IPS-NIHi11 (cell line): ENCODE results near the gene MCRIP2.
A peak's percentile ranks its signal among the peaks of the same experiment; 100 is the strongest.
"Not testable (repeated sequence)": the region's sequence is repeated elsewhere in the genome, so short reads cannot be mapped to it uniquely, and the experiment has no call there.

Experiments used
- DNase-seq: peaks from one replicate; pipeline ENCODE4 v3.0.0; 2012; ENCODE audit warnings: mixed read lengths, low spot score

Gene MCRIP2

DNA sequence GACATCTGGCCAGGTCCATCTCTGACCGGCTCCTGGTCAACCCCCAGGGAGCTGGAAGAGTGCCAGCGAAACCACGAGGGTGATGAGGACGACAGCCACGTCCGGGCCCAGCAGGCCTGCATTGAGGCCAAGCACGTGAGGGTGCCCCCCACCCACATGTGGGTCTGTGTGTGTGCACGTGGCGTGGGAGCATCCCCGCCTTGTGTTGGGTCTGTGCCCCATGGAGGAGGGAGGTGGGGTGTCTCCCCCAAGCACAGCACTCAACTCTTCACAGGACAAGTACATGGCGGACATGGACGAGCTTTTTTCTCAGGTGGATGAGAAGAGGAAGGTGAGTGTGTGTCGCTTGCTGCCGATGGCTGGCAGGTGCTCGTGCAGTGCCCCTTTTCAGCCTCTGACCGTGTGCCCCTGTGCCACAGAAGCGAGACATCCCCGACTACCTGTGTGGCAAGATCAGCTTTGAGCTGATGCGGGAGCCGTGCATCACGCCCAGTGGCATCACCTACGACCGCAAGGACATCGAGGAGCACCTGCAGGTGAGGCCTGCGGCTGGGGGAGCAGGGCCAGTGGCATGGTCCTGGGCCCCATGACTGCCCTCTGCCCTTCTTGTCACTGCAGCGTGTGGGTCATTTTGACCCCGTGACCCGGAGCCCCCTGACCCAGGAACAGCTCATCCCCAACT lies 40.3 kb downstream of the MCRIP2 start:
- no peak for DNase-seq

- no peak for DNase-seq
Measured at GRCh38 chr16:682493-683395, 41.1 kb downstream of the MCRIP2 start.

DNA sequence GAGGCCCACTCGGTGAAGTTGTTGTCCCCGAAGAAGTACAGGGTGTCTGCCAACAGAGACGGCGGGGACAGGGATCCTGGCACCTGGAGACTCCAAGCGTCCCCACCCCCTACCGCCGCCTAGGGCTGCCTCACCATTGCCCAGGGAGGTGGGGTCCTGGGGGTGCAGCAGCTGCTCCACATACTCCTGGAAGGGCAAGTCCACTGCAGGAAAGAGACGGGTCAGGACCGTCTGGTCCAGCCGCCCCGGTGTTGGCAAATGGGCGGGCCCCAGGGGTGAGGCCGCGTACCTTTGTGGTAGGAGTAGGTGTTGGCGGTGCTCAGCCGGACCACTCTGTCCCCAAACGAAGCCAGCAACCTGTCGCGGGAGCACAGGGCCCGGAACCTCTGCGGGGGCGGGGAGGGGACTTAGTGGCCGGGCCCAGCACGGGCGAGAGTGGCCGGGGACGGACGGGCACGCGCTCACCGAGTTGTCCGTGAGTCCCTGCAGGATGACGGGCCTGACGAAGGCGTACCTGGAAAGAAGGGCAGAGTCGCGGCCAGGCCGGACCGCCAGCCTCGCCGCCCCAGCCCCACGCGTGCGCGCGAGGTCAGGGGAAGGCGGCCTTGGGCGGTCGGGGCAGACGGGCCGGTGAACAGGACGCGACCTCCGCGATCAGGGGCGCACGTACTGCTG lies 41.9 kb downstream of the MCRIP2 start:
- no peak for DNase-seq

DNA sequence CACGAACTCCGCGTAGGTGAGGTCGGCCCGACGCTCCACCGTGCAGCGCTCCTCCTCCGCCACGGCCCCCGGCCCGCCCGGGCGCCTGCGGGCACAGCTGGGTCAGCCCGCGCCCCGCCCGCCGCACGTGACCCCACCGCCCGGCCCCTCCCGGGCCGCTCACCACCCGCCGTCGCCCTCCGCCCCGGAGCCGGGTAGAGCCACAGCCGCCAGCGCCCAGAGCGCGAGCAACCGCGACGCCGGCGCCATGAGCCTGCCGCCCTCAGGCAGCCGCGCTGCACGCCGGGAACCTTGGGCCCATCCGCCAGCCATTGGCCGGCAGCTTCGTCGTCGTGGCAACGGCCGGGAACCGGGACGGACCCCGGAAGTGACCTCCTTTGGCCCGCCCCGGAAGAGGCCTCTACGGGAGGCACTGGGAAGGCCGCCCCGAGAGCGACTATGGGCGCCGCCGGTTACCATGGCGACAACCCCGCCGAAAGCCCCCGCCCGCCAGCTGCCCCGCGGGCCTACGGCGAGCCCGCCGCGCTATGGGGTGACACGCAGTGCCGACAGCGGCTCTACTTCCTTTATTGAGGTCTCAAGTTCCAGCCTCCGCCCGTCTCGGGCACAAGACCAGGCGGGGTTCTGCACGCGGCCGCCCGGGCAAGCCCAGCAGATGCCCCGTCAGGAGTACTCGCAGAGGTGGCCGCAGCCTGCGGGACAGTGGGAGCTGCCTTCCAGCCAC lies 42.6 kb downstream of the MCRIP2 start, which contains the start of gene JMJD8:
Gene JMJD8 (minus strand): TSS at position 264 of the 724 bp plus-strand sequence. CDS start 15 bp downstream, at position 249.
- peak; percentile 92 for DNase-seq

- no peak for DNase-seq
Measured at GRCh38 chr16:684961-685696, 43.5 kb downstream of the MCRIP2 start.

DNA sequence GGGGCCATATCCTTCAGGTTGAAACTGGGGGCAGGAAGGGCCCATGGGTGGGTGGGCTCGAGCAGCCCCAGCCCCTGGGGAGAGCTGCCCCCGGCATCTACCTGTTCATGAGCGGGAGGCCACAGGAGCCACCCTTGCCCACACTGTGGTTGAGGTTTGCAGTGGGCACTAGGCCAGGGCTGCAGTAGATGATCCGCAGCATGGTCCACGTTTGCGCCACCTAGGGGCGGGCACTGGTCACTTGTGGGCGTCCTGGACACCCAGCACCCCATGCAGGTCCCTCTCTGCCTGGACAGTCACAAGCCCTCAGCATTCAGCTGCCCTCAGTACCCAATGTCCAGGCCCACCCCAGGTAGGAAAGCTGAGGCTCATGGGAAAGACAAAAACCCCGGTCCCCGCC lies 44.3 kb downstream of the MCRIP2 start:
- peak; percentile 54 for DNase-seq

GRCh38 chr16:686459-687260 lies 45.0 kb downstream of the MCRIP2 start:
- no peak for DNase-seq

DNA sequence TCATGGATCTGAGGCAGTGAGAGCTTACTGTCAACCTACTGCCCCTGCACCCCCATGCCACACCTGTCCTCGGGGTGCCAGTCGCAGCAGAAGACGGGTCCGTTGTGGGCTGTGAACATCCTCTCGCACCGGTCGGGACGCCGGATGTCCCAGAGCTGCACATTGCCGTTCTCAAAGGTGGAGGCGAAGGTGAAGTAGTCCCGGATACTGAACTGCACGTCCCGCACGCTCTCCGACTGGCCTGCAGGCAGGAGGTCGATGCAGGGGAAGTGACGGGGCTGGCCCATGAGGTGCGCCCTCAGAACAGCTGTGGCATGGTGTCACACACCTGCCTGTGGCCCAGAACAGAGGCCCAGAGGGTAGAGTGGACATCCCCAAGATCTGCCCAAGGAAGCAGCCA lies 45.9 kb downstream of the MCRIP2 start:
- DNase-seq: no peak

DNA sequence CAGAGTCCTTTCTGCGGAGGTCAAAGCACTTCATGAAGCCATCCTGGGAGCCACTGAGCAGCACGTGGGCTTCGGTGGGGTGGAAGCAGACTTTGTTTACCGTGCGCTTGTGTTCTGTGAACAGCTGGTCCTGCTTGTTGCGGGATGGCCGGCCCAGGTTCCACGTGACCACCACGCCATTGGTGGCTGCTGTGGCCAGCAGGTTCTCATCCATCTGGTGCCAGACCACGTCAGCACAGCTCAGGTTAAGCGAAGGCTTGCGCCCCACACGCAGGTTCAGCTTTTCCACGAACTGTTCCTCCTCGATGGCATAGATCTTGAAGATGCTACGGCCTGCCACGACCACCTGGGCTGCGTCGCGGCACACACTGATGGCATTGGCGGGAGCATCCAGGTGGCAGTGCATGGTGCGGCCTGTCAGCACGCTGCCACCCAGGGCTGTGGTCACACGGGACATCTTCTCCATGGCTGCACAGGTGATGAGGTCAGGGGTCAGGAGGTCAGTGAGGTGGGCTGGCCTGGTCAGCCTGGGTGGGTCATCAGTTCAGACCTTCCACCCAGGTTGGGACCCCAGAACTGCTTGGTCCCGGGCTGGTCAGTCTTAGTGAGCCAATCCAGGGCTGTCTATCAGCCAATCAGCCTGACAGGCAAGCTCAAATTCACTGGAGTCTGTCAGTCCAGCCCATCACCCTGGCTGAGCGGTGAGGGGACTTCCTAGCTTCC lies 47.7 kb downstream of the MCRIP2 start:
- DNase-seq: no peak

- DNase-seq: not testable (repeated sequence)
Measured at GRCh38 chr16:691242-691641, 49.6 kb downstream of the MCRIP2 start.

DNA sequence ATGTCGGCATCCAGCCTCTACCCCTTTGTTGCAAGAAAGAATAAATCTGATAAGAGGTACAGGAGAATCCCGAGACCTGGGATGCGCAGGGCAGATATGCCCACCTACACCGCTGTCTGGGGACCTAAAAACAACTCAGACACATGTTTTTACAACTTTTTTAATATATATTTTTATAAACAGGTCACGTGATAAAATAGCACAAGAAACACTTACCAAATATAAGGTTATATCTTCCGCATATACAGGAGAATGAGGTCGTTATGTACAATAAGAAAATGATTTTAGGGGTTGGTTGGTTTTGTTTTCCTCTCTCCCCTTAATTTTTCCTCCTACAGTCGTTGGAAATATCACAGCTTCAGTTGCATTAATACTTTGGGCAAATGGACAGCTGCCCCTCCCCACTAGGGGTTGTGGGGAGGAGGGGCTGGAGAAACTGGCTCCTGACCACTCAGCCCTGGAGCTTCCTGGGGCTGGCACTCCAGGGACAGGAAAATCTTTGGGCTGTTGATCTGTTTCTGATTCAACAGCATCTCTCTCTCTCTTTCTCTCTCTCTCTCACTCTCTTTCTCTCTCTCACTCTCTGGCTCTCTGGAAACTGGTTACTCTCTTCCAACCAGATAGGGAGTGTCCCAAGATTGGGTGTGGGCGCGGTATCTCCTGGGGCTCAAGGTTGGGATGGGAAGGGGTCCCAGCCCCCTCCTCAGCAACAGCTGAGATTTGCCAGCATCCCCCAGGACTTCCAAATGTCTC lies 50.9 kb downstream of the MCRIP2 start:
- no peak for DNase-seq

DNA sequence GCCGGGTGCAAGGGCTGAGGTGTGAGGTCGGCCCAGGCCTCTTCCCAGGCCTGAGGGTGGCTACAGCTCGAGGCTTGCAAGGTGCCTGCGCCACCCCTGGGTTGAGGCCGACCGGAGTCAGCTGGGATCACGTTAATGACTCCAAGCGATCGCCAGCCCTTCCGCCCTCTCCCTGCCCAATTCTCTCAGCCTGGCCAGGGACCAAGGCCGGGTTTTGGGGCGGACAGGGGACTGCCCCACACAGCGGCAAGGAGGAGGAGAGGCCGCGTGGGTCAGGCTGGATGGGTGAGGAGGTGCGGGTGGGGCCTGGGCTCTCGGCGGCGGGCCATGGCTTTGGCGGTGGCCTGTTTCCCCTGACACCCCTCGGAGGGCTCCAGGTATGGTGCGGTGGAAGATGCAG lies 51.7 kb downstream of the MCRIP2 start:
- no peak for DNase-seq

GRCh38 chr16:693766-694165 lies 52.1 kb downstream of the MCRIP2 start:
- DNase-seq: no peak

- peak; percentile 62 for DNase-seq
Measured at GRCh38 chr16:694187-694862, 52.7 kb downstream of the MCRIP2 start.

DNA sequence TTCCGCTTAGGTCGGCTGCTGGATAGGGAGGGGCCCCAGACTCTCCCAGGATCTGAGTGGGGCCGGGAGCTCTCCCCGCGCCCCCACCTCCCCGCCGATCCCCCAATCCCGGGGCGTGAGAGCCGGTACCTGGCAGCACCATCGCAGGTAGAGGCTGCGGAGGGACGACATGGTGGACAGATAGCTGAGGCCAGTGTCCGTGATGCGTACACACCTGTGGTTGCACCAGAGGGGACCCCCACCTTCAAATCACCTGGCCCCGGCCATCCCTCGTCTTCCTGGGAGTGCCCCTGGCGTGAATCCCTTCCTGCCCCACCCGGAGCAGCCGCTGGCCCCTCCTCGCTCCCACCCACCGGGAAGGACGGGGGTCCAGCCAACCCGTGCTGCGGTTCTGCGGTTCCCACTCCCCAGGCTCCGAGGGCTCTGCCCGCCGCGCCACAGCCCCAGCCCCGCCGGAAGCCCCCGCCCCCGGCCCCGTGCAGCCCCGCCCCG lies 53.3 kb downstream of the MCRIP2 start:
- no peak for DNase-seq

DNA sequence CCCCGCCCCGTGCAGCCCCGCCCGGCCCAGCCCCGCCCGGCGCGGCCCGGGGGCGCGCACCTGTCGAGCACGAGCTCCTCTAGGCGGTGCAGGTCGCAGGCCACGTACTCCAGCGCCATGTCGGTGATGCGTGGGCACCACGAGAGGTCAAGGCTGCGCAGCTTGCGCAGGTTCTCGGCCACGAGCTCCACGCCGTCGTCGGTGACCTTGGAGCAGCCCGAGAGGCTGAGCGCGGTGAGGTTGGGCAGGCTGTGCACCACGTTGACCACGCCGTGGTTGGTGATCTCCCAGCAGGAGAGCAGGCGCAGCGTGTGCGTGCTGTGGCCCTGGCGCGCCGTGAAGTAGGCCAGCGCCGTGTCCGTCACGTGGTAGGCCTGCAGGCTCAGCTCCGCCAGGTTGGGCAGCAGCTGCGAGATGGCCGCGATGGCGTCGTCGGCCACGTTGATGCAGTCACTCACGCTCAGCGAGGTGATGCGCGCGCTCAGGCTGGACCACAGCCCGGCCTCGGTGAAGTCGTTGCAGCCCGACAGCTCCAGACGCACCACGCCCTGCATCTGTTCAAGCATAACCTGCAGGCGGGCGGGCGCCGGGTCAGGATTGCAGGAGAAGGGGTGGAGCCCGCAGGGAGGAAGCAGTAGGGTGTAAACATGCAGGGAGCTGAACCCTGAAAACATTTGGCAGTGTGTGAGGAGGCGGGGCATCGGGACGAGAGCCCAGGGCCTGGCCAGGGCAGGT lies 53.9 kb downstream of the MCRIP2 start:
- peak; percentile 86 for DNase-seq
